ENCODE data around the gene ALG3. TPM values are rescaled to one million over a fixed set of nuclear protein-coding genes. Genes with fewer than 3 reads are reported as not detected.

ALG3 gene
- 10 to 100 TPM; 33.9 to 57.3 (median 39.1) TPM for polyA plus RNA-seq (ENCODE audit: low read depth in 6 of 6)

GRCh38 chr3:184248454-184249411 is at the start of gene ALG3:
Gene ALG3 (minus strand): TSS chr3:184248962. CDS start chr3:184248940, 22 bp downstream.
- peak within 1 kb of the TSS; percentile 93 to 99 (median 98) for H3K27ac Mint-ChIP-seq
- no peaks in the 10 kb centered on the region for H3K9me3 Mint-ChIP-seq
- ATAC-seq (ENCODE audit: low read depth in 2 of 2) = peak; percentile 51 to 59
- DNase-seq = peak; percentile 85
- peak within 1 kb of the TSS; percentile 96 to 100 (median 98) for H3K4me3 Mint-ChIP-seq
- H3K4me1 Mint-ChIP-seq = peaks cover 21 to 32% (median 24%) of the 10 kb centered on the region in 3 donors
- peaks cover 5 to 19% of the 10 kb centered on the region in 2 donors for H3K36me3 Mint-ChIP-seq
- no peaks in the 10 kb centered on the region for H3K27me3 Mint-ChIP-seq

GRCh38 chr3:184296616-184297015 is 47.9 kb upstream of the ALG3 start:
- peak overlapping the region in 7 of 8 donors; percentile 48 to 90 (median 77) for H3K4me3 Mint-ChIP-seq
- DNase-seq = no peak
- peaks cover 0 to 4% of the 10 kb centered on the region in 2 donors for H3K36me3 Mint-ChIP-seq
- ATAC-seq (ENCODE audit: low read depth in 2 of 2) = no peak
- H3K4me1 Mint-ChIP-seq = peaks cover 13 to 31% (median 14%) of the 10 kb centered on the region in 3 donors
- peaks cover 0 to 13% (median 11%) of the 10 kb centered on the region in 3 donors for H3K27me3 Mint-ChIP-seq
- H3K27ac Mint-ChIP-seq = no peak overlapping the region
- no peaks in the 10 kb centered on the region for H3K9me3 Mint-ChIP-seq

- Mint-ChIP-seq H3K36me3 (no peaks in the 10 kb centered on the region), H3K27me3 (peaks cover 0 to 17% (median 11%) of the 10 kb centered on the region in 3 donors), H3K9me3 (no peaks in the 10 kb centered on the region), H3K4me3 (peak overlapping the region in 1 of 8 donors; percentile 70), H3K4me1 (peaks cover 12 to 24% (median 12%) of the 10 kb centered on the region in 3 donors), H3K27ac (peak overlapping the region in 1 of 6 donors; percentile 22)
- no peak for DNase-seq
- no peak for ATAC-seq (ENCODE audit: low read depth in 2 of 2)
These were observed 47.0 kb upstream of the ALG3 start for GRCh38 chr3:184295771-184296170.

- no peak overlapping the region for H3K4me3 Mint-ChIP-seq
- DNase-seq (no peak), ATAC-seq (ENCODE audit: low read depth in 2 of 2) (no peak)
- no peaks in the 10 kb centered on the region for H3K9me3 Mint-ChIP-seq
- H3K27me3 Mint-ChIP-seq = peaks cover 4 to 37% (median 24%) of the 10 kb centered on the region in 3 donors
- H3K36me3 Mint-ChIP-seq = no peaks in the 10 kb centered on the region
- no peak overlapping the region for H3K27ac Mint-ChIP-seq
- no peaks in the 10 kb centered on the region for H3K4me1 Mint-ChIP-seq
These were observed 43.1 kb upstream of the ALG3 start for GRCh38 chr3:184291738-184292445.

- Mint-ChIP-seq H3K4me3 (no peak overlapping the region), H3K27ac (no peak overlapping the region), H3K36me3 (no peaks in the 10 kb centered on the region), H3K27me3 (peaks cover 6 to 44% (median 31%) of the 10 kb centered on the region in 3 donors), H3K4me1 (no peaks in the 10 kb centered on the region), H3K9me3 (no peaks in the 10 kb centered on the region)
- DNase-seq (no peak), ATAC-seq (ENCODE audit: low read depth in 2 of 2) (no peak)
These were observed 42.4 kb upstream of the ALG3 start for GRCh38 chr3:184291044-184291737.

GRCh38 chr3:184290331-184290730 is 41.6 kb upstream of the ALG3 start:
- Mint-ChIP-seq H3K27me3 (peaks cover 15 to 52% (median 40%) of the 10 kb centered on the region in 3 donors), H3K36me3 (no peaks in the 10 kb centered on the region), H3K27ac (no peak overlapping the region), H3K4me1 (no peaks in the 10 kb centered on the region), H3K4me3 (no peak overlapping the region), H3K9me3 (no peaks in the 10 kb centered on the region)
- DNase-seq = no peak
- no peak for ATAC-seq (ENCODE audit: low read depth in 2 of 2)

- DNase-seq (peak; percentile 24), ATAC-seq (ENCODE audit: low read depth in 2 of 2) (peak; percentile 53 to 66)
- Mint-ChIP-seq H3K36me3 (no peaks in the 10 kb centered on the region), H3K4me3 (no peak overlapping the region), H3K27me3 (peaks cover 15 to 59% (median 48%) of the 10 kb centered on the region in 3 donors), H3K4me1 (no peaks in the 10 kb centered on the region), H3K9me3 (no peaks in the 10 kb centered on the region), H3K27ac (no peak overlapping the region)
These were observed 40.7 kb upstream of the ALG3 start for GRCh38 chr3:184289426-184289938.

- DNase-seq (no peak), ATAC-seq (ENCODE audit: low read depth in 2 of 2) (no peak)
- H3K27me3 Mint-ChIP-seq = peaks cover 27 to 57% (median 47%) of the 10 kb centered on the region in 3 donors
- H3K4me3 Mint-ChIP-seq = no peak overlapping the region
- no peaks in the 10 kb centered on the region for H3K9me3 Mint-ChIP-seq
- H3K4me1 Mint-ChIP-seq = no peaks in the 10 kb centered on the region
- H3K36me3 Mint-ChIP-seq = no peaks in the 10 kb centered on the region
- no peak overlapping the region for H3K27ac Mint-ChIP-seq
These were observed 35.9 kb upstream of the ALG3 start for GRCh38 chr3:184284696-184285095.

- no peak for ATAC-seq (ENCODE audit: low read depth in 2 of 2)
- Mint-ChIP-seq H3K27me3 (peaks cover 29 to 64% (median 54%) of the 10 kb centered on the region in 3 donors), H3K9me3 (no peaks in the 10 kb centered on the region), H3K27ac (no peak overlapping the region), H3K4me3 (no peak overlapping the region), H3K4me1 (no peaks in the 10 kb centered on the region), H3K36me3 (no peaks in the 10 kb centered on the region)
- no peak for DNase-seq
These were observed 34.9 kb upstream of the ALG3 start for GRCh38 chr3:184283681-184284080.

- H3K36me3 Mint-ChIP-seq = no peaks in the 10 kb centered on the region
- ATAC-seq (ENCODE audit: low read depth in 2 of 2) (no peak), DNase-seq (no peak)
- no peaks in the 10 kb centered on the region for H3K9me3 Mint-ChIP-seq
- H3K4me1 Mint-ChIP-seq = no peaks in the 10 kb centered on the region
- H3K27ac Mint-ChIP-seq = peak overlapping the region in 1 of 6 donors; percentile 80
- peaks cover 32 to 72% (median 60%) of the 10 kb centered on the region in 3 donors for H3K27me3 Mint-ChIP-seq
- no peak overlapping the region for H3K4me3 Mint-ChIP-seq
These were observed 34.2 kb upstream of the ALG3 start for GRCh38 chr3:184282941-184283340.

GRCh38 chr3:184277366-184277765 is 28.6 kb upstream of the ALG3 start:
- peaks cover 0 to 8% of the 10 kb centered on the region in 2 donors for H3K36me3 Mint-ChIP-seq
- no peak overlapping the region for H3K27ac Mint-ChIP-seq
- peaks cover 0 to 7% (median 6%) of the 10 kb centered on the region in 3 donors for H3K4me1 Mint-ChIP-seq

GRCh38 chr3:184275961-184276910 is 27.5 kb upstream of the ALG3 start, which contains the start of gene ECE2:
Gene ECE2 (plus strand): TSS chr3:184276022. CDS start chr3:184276154, 132 bp downstream.
- Mint-ChIP-seq H3K36me3 (peaks cover 0 to 8% of the 10 kb centered on the region in 2 donors), H3K4me3 (peak within 1 kb of the TSS in 4 of 8 donors; percentile 1 to 61 (median 40)), H3K4me1 (peaks cover 0 to 7% (median 6%) of the 10 kb centered on the region in 3 donors), H3K27ac (peak within 1 kb of the TSS in 2 of 6 donors; percentile 19 to 80), H3K27me3 (peaks cover 52 to 80% (median 78%) of the 10 kb centered on the region in 3 donors), H3K9me3 (peaks cover 0 to 6% (median 1%) of the 10 kb centered on the region in 7 donors)
- no peak for ATAC-seq (ENCODE audit: low read depth in 2 of 2)
- DNase-seq = no peak

More at GRCh38 chr3:184277366-184277765, 28.6 kb upstream of the ALG3 start:
- Mint-ChIP-seq H3K27me3 (peaks cover 53 to 78% (median 72%) of the 10 kb centered on the region in 3 donors), H3K4me3 (no peak overlapping the region), H3K9me3 (no peaks in the 10 kb centered on the region)
- DNase-seq (no peak), ATAC-seq (ENCODE audit: low read depth in 2 of 2) (no peak)
